ENCODE measurements around the gene IL19.

- TF ChIP-seq CCAR2 (IDR thresholded peaks at IDR 0.05; ENCODE audit: low read depth, low read length) (no peak), CTCF (IDR thresholded peaks at IDR 0.05 in 2 of 3, conservative IDR thresholded peaks at IDR 0.05 in 1 of 3; ENCODE audit: insufficient read depth in 2 of 3, low read depth in 1 of 3, low read length in 3 of 3) (no peak), BDP1 (IDR thresholded peaks at IDR 0.05; ENCODE audit: insufficient read depth, insufficient read length) (no peak), PHB2 (IDR thresholded peaks at IDR 0.05; ENCODE audit: low read depth) (no peak), POLR2A (conservative IDR thresholded peaks at IDR 0.05) (no peak)
Measured at GRCh38 chr1:206805357-206805756, 34.8 kb downstream of the IL19 start.

Data from K562 (cell line).